Esophagus muscularis mucosa (tissue), 4 donors: Measurements from ENCODE around the gene ZNF821. TPM values are rescaled to one million over a fixed set of nuclear protein-coding genes. Genes with fewer than 3 reads are reported as not detected.

Experiments
- DNase-seq: peaks from one replicate; pipeline ENCODE4 v3.0.0-alpha.2; 2017; ENCODE audit errors: extremely low spot score
- H3K27ac ChIP-seq, 4 donors: fragments of 200-600 bp; sonication (generic); replicated peaks in 1 of 4; 1 replicate in 3 of 4; 2 replicates in 1 of 4; pipeline ENCODE4 v1.5.1; 2016 to 2019; ENCODE audit warnings: mild to moderate bottlenecking in 1 of 4
- H3K27me3 ChIP-seq, 4 donors: fragments of 200-600 bp; sonication (generic); one replicate each; pipeline versions ENCODE4 v1.5.1 to v1.6.0; 2016 to 2019
- H3K36me3 ChIP-seq, 4 donors: fragments of 200-600 bp; sonication (generic); one replicate each; pipeline ENCODE4 v1.5.1; 2016 to 2019
- H3K4me1 ChIP-seq, 4 donors: fragments of 200-600 bp; sonication (generic); one replicate each; pipeline ENCODE4 v1.5.1; 2016 to 2019
- H3K4me3 ChIP-seq, 4 donors: fragments of 200-600 bp; sonication (generic); 1 replicate in 2 of 4; 2 replicates in 2 of 4; pipeline ENCODE4 v1.5.1; 2016 to 2019; ENCODE audit warnings: mild to moderate bottlenecking in 4 of 4, moderate library complexity in 1 of 4
- H3K9me3 ChIP-seq, 4 donors: fragments of 200-600 bp; sonication (generic); 1 replicate in 3 of 4; 2 replicates in 1 of 4; pipeline ENCODE4 v1.5.1; 2016 to 2019
- CTCF ChIP-seq, 3 experiments: fragments of 200-600 bp in 2 of 3; fragments of 450-650 bp in 1 of 3; sonication (generic) in 2 of 3; IDR thresholded peaks; one replicate each; pipeline ENCODE4 v1.5.1; 2017 to 2019; ENCODE audit warnings: antibody characterized with exemption in 3 of 3, mild to moderate bottlenecking in 2 of 3, moderate library complexity in 1 of 3
- EP300 ChIP-seq: sonication (generic); formaldehyde crosslinking; IDR thresholded peaks from one replicate; pipeline ENCODE4 v1.6.1; 2017; ENCODE audit warnings: antibody characterized with exemption
- POLR2A ChIP-seq: fragments of 450-650 bp; IDR thresholded peaks from one replicate; pipeline ENCODE4 v1.6.1; 2017; ENCODE audit warnings: antibody characterized with exemption, moderate library complexity, mild to moderate bottlenecking, low read depth
- POLR2AphosphoS5 ChIP-seq, 2 donors: sonication (generic); formaldehyde crosslinking; IDR thresholded peaks; one replicate each; pipeline ENCODE4 v1.6.1; 2017; ENCODE audit warnings: antibody characterized with exemption in 2 of 2
- WGBS: methylation state at CpG from one replicate; pipeline ENCODE4 v1.1.5; 2018; 5-methylcytosine and 5-hydroxymethylcytosine counted together
- intact Hi-C: fragments of 100-400 bp; cut with DNase I; formaldehyde crosslinking; loops from one replicate; pipeline ENCODE4 v1.15.1; 2023
- total RNA-seq, 4 donors: library from RNA; depleted of rRNA; stranded (reverse); fragments of >200 nt; gene quantifications; one replicate each; pipeline versions ENCODE4 v1.1.0 to v1.2.1, GENCODE V29; 2016

The ZNF821 gene
- total RNA-seq = 1 to 10 TPM; 2.1 to 6.5 (median 5.9) TPM

GRCh38 chr16:71883849-71884638 is at the start of gene ZNF821:
ZNF821 (minus strand) TSS chr16:71884182; CDS start chr16:71879946, 4,236 bp downstream.
- peak within 1 kb of the TSS; percentile 79 to 97 (median 92) for H3K4me3 ChIP-seq
- under 1% methylated on average over 40 of the region's 85 CpGs for WGBS
- peaks cover 11 to 27% (median 25%) of the 10 kb centered on the region in 4 donors for H3K4me1 ChIP-seq
- TF ChIP-seq EP300 = no peak
- TF ChIP-seq POLR2A = no peak
- peak in 1 of 2 donors; percentile 5 for TF ChIP-seq POLR2AphosphoS5 (IDR thresholded peaks at IDR 0.05)
- peak; percentile 43 to 53 (median 51) for TF ChIP-seq CTCF (IDR thresholded peaks at IDR 0.05)
- no peaks in the 10 kb centered on the region for H3K9me3 ChIP-seq
- peak within 1 kb of the TSS; percentile 85 to 95 (median 91) for H3K27ac ChIP-seq
- intact Hi-C loops = loop anchor here (2.0 to 10.0 kb wide), 3 partner anchors 75 to 159 kb away; partner anchors contain the start of genes AP1G1 and PHLPP2
- H3K27me3 ChIP-seq = no peaks in the 10 kb centered on the region
- DNase-seq = no peak
- H3K36me3 ChIP-seq = peaks cover 0 to 21% (median 11%) of the 10 kb centered on the region in 4 donors

- H3K36me3 ChIP-seq = peaks cover 8 to 48% (median 29%) of the 10 kb centered on the region in 4 donors
- WGBS = 79% methylated on average over 1 of the region's 1 CpG
- peak overlapping the region in 1 of 4 donors; percentile 15 for H3K27ac ChIP-seq
- no peak overlapping the region for H3K4me3 ChIP-seq
- H3K9me3 ChIP-seq = no peaks in the 10 kb centered on the region
- no peaks in the 10 kb centered on the region for H3K27me3 ChIP-seq
- intact Hi-C loops = no loop called here
- no peak for TF ChIP-seq POLR2AphosphoS5 (IDR thresholded peaks at IDR 0.05)
- TF ChIP-seq POLR2A = no peak
- TF ChIP-seq EP300 = no peak
- no peak for TF ChIP-seq CTCF (IDR thresholded peaks at IDR 0.05)
- H3K4me1 ChIP-seq = peaks cover 34 to 59% (median 47%) of the 10 kb centered on the region in 4 donors
- DNase-seq = no peak
Observed at GRCh38 chr16:71933017-71933416, 49.0 kb upstream of the ZNF821 start.

DNA sequence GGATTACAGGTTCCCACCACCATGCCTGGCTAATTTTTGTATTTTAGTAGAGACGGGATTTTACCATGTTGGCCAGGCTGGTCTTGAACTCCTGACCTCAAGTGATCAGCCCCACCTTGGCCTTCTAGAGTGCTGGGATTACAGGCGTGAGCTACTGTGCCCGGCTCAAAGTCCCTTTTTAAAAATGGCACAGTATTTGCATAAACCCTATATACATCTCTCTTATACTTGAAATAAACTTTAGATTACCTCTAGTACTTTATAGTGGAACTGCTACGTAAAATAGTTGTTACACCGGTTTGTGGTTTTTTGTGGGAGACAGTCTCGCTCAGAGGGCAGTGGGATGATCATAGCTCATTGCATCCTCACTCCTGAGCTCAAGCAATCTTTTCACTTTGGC is 47.6 kb upstream of the ZNF821 start:
- no peak overlapping the region for H3K27ac ChIP-seq
- no peaks in the 10 kb centered on the region for H3K9me3 ChIP-seq
- H3K4me3 ChIP-seq = no peak overlapping the region
- H3K36me3 ChIP-seq = peaks cover 10 to 57% (median 37%) of the 10 kb centered on the region in 4 donors
- 86% methylated on average over 6 of the region's 6 CpGs for WGBS
- intact Hi-C loops = no loop called here
- TF ChIP-seq POLR2A (no peak), CTCF (IDR thresholded peaks at IDR 0.05) (no peak), POLR2AphosphoS5 (IDR thresholded peaks at IDR 0.05) (no peak), EP300 (no peak)
- H3K27me3 ChIP-seq = no peaks in the 10 kb centered on the region
- no peak for DNase-seq
- H3K4me1 ChIP-seq = peaks cover 48 to 73% (median 61%) of the 10 kb centered on the region in 4 donors

GRCh38 chr16:71931001-71931400 is 47.0 kb upstream of the ZNF821 start:
- peak overlapping the region in 1 of 4 donors; percentile 82 for H3K27ac ChIP-seq
- H3K27me3 ChIP-seq = no peaks in the 10 kb centered on the region
- peaks cover 10 to 63% (median 41%) of the 10 kb centered on the region in 4 donors for H3K36me3 ChIP-seq
- 87% methylated on average over 2 of the region's 2 CpGs for WGBS
- H3K9me3 ChIP-seq = no peaks in the 10 kb centered on the region
- no peak overlapping the region for H3K4me3 ChIP-seq
- DNase-seq = no peak
- peaks cover 54 to 79% (median 67%) of the 10 kb centered on the region in 4 donors for H3K4me1 ChIP-seq
- TF ChIP-seq CTCF (IDR thresholded peaks at IDR 0.05) (no peak), POLR2AphosphoS5 (IDR thresholded peaks at IDR 0.05) (no peak)
- intact Hi-C loops = no loop called here
